Caco-2 (cell line): ENCODE results near the gene SPDYE6. TPM values are rescaled to one million over a fixed set of nuclear protein-coding genes. Genes with fewer than 3 reads are reported as not detected.
"Not testable (repeated sequence)": the region's sequence is repeated elsewhere in the genome, so short reads cannot be mapped to it uniquely, and the experiment has no call there.

ENCODE experiments used
- BruUV-seq: library from RNA; stranded (reverse); fragments of 400-500 nt; replicated peaks from 2 replicates; lab custom pipeline; 2021; lab: Mats Ljungman, UMichigan
- CTCF ChIA-PET: fragments of 300-600 bp; sonication (Branson Sonifier 250); formaldehyde crosslinking; loops from one replicate; lab custom pipeline; 2022; ENCODE audit warnings: antibody characterized with exemption; lab: Charles Lee
- POLR2A ChIA-PET: fragments of 300-600 bp; sonication (Branson Sonifier 250); formaldehyde crosslinking; loops from one replicate; lab custom pipeline; 2022; ENCODE audit warnings: antibody characterized with exemption; lab: Charles Lee
- DNase-seq, 2 experiments: peaks; one replicate each; pipeline versions ENCODE4 v3.0.0 to v3.0.0-alpha.2; 2020 to 2022
- H3K27me3 ChIP-seq: replicated peaks from 2 replicates; pipeline ENCODE4 v1.6.0; 2011; ENCODE audit warnings: low read length; ENCODE audit not compliant: control insufficient read depth, insufficient read depth
- H3K36me3 ChIP-seq: 2 replicates; pipeline ENCODE4 v1.5.1; 2011; ENCODE audit warnings: low read length; ENCODE audit not compliant: control insufficient read depth, insufficient read depth
- H3K4me1 ChIP-seq: fragments of 250-450 bp; sonication (Bioruptor Pico); 2 replicates; pipeline ENCODE4 v1.5.1; 2020; ENCODE audit warnings: mild to moderate bottlenecking
- H3K4me3 ChIP-seq: 2 replicates; pipeline ENCODE4 v1.5.1; 2011; ENCODE audit warnings: low read depth, mild to moderate bottlenecking, control low read depth, low read length
- H3K9me3 ChIP-seq: fragments of 250-450 bp; sonication (Bioruptor Pico); 2 replicates; pipeline ENCODE4 v1.5.1; 2020; ENCODE audit warnings: mild to moderate bottlenecking, moderate library complexity
- H3K27ac Mint-ChIP-seq: one replicate; pipeline ENCODE4 v1.8.0; 2022; ENCODE audit warnings: mixed read lengths; ENCODE audit not compliant: unreplicated experiment
- H3K27me3 Mint-ChIP-seq: one replicate; pipeline ENCODE4 v1.8.0; 2022; ENCODE audit warnings: mixed read lengths; ENCODE audit not compliant: insufficient read depth, unreplicated experiment
- H3K36me3 Mint-ChIP-seq: one replicate; pipeline ENCODE4 v1.8.0; 2022; ENCODE audit warnings: mild to moderate bottlenecking, mixed read lengths; ENCODE audit not compliant: insufficient read depth, unreplicated experiment
- H3K4me1 Mint-ChIP-seq: one replicate; pipeline ENCODE4 v1.8.0; 2022; ENCODE audit warnings: low read depth, mixed read lengths; ENCODE audit not compliant: unreplicated experiment
- H3K4me3 Mint-ChIP-seq: one replicate; pipeline ENCODE4 v1.8.0; 2022; ENCODE audit warnings: mild to moderate bottlenecking, moderate library complexity, mixed read lengths; ENCODE audit not compliant: unreplicated experiment
- H3K9me3 Mint-ChIP-seq: one replicate; pipeline ENCODE4 v1.8.0; 2022; ENCODE audit warnings: mixed read lengths; ENCODE audit not compliant: unreplicated experiment
- CTCF ChIP-seq, 2 experiments: fragments of 200-600 bp in 1 of 2; IDR thresholded peaks; 1 replicate in 1 of 2; 2 replicates in 1 of 2; pipeline versions ENCODE4 v1.5.1 to v1.8.0; 2011 to 2022; ENCODE audit warnings: antibody characterized with exemption in 1 of 2, control low read depth in 1 of 2, inconsistent platforms in 1 of 2, low read depth in 1 of 2, low read length in 1 of 2, mild to moderate bottlenecking in 1 of 2, moderate library complexity in 1 of 2; ENCODE audit not compliant: insufficient read depth in 1 of 2, severe bottlenecking in 1 of 2, unreplicated experiment in 1 of 2
- intact Hi-C: fragments of 100-400 bp; cut with micrococcal nuclease; formaldehyde crosslinking; loops from one replicate; pipeline ENCODE4 v1.10.0; 2022; ENCODE audit not compliant: unreplicated experiment
- total RNA-seq: library from RNA; stranded (reverse); gene quantifications from 2 replicates; pipeline ENCODE4 v1.2.3, GENCODE V29; 2022

The SPDYE6 gene
- total RNA-seq, 1 experiment from 2014 or later: not detected

GRCh38 chr7:102376964-102377466 is 20.8 kb upstream of the SPDYE6 start:
- no peaks in the 10 kb centered on the region for H3K9me3 ChIP-seq
- H3K27me3 Mint-ChIP-seq: no peaks in the 10 kb centered on the region
- H3K4me1 Mint-ChIP-seq: no peaks in the 10 kb centered on the region
- H3K36me3 ChIP-seq: no peaks in the 10 kb centered on the region
- peaks cover 63% of the 10 kb centered on the region for H3K36me3 Mint-ChIP-seq
- no TSS peak for BruUV-seq
- no peak for TF ChIP-seq CTCF (IDR thresholded peaks at IDR 0.05; ENCODE audit: insufficient read depth in 1 of 2, low read depth in 1 of 2, low read length in 1 of 2, severe bottlenecking in 1 of 2, unreplicated experiment in 1 of 2)
- H3K4me3 Mint-ChIP-seq: no peak overlapping the region
- ChIA-PET CTCF (no interaction called here), POLR2A (no interaction called here)
- DNase-seq: no peak
- intact Hi-C loops: no loop called here
- H3K4me3 ChIP-seq: no peak overlapping the region
- H3K27me3 ChIP-seq: no peaks in the 10 kb centered on the region
- no peaks in the 10 kb centered on the region for H3K4me1 ChIP-seq
- no peaks in the 10 kb centered on the region for H3K9me3 Mint-ChIP-seq
- H3K27ac Mint-ChIP-seq: no peak overlapping the region

GRCh38 chr7:102372796-102373195 is 16.6 kb upstream of the SPDYE6 start:
- H3K36me3 ChIP-seq, H3K4me1 ChIP-seq, intact Hi-C loops, H3K4me1 Mint-ChIP-seq, POLR2A ChIA-PET, CTCF ChIA-PET, H3K27me3 ChIP-seq, H3K4me3 Mint-ChIP-seq, H3K27ac Mint-ChIP-seq, BruUV-seq, DNase-seq, H3K4me3 ChIP-seq, H3K9me3 ChIP-seq, H3K27me3 Mint-ChIP-seq: not testable (repeated sequence)
- Mint-ChIP-seq H3K9me3 (peaks cover 11% of the 10 kb centered on the region), H3K36me3 (peaks cover 47% of the 10 kb centered on the region)

GRCh38 chr7:102370038-102370437 is 13.8 kb upstream of the SPDYE6 start:
- intact Hi-C loops, H3K27me3 ChIP-seq, H3K36me3 ChIP-seq, H3K27me3 Mint-ChIP-seq, H3K4me3 Mint-ChIP-seq, H3K4me1 ChIP-seq, DNase-seq, BruUV-seq, H3K4me3 ChIP-seq, CTCF ChIA-PET, H3K9me3 ChIP-seq, H3K27ac Mint-ChIP-seq, H3K4me1 Mint-ChIP-seq, POLR2A ChIA-PET: not testable (repeated sequence)
- Mint-ChIP-seq H3K36me3 (peaks cover 47% of the 10 kb centered on the region), H3K9me3 (peaks cover 11% of the 10 kb centered on the region)

- POLR2A ChIA-PET, H3K4me1 Mint-ChIP-seq, H3K4me1 ChIP-seq, H3K36me3 ChIP-seq, H3K9me3 ChIP-seq, H3K27me3 Mint-ChIP-seq, DNase-seq, intact Hi-C loops, H3K4me3 ChIP-seq, H3K27ac Mint-ChIP-seq, BruUV-seq, CTCF ChIA-PET, H3K27me3 ChIP-seq: not testable (repeated sequence)
- Mint-ChIP-seq H3K4me3 (peak overlapping the region; percentile 46), H3K9me3 (peaks cover 14% of the 10 kb centered on the region), H3K36me3 (peaks cover 39% of the 10 kb centered on the region)
These were observed 9.1 kb upstream of the SPDYE6 start for GRCh38 chr7:102365390-102365789.

GRCh38 chr7:102364394-102364886 is 8.2 kb upstream of the SPDYE6 start:
- BruUV-seq: TSS peak; percentile 18
- H3K27me3 Mint-ChIP-seq, POLR2A ChIA-PET: not testable (repeated sequence)

More at GRCh38 chr7:102364394-102364886, 8.2 kb upstream of the SPDYE6 start:
- H3K36me3 Mint-ChIP-seq: peaks cover 33% of the 10 kb centered on the region
- H3K27ac Mint-ChIP-seq: peak overlapping the region; percentile 72
- H3K9me3 Mint-ChIP-seq, H3K9me3 ChIP-seq, DNase-seq, H3K4me1 ChIP-seq, H3K36me3 ChIP-seq, H3K27me3 ChIP-seq, H3K4me1 Mint-ChIP-seq, intact Hi-C loops: not testable (repeated sequence)
- peak overlapping the region; percentile 70 for H3K4me3 ChIP-seq
- H3K4me3 Mint-ChIP-seq: peak overlapping the region; percentile 93
- CTCF ChIA-PET: interaction anchor here (1.0 kb wide), 1 partner anchor 92 kb away, joined by 3 read pairs; no protein-coding TSS in a partner anchor
